Stimulated activated memory B cell treated with anti-CD40 and anti-IgM and Interleukin-4, amounts not matched to agents 10 μg/mL and 1 μg/mL and 100 μg/mL, for 72 hours (primary cell): ENCODE measurements around the gene PLEKHJ1.
"Not testable (repeated sequence)": the region's sequence is repeated elsewhere in the genome, so short reads cannot be mapped to it uniquely, and the experiment has no call there.

Source experiments
- ATAC-seq: fragments of 150-1000 bp; cut with Tn5 transposase; 2 replicates; pipeline ENCODE4 v1.10.0; 2021
- H3K27ac Mint-ChIP-seq: one replicate; pipeline ENCODE4 v1.8.0; 2022; ENCODE audit warnings: mild to moderate bottlenecking, mixed read lengths
- H3K27me3 Mint-ChIP-seq: one replicate; pipeline ENCODE4 v1.8.0; 2022; ENCODE audit warnings: mixed read lengths
- H3K36me3 Mint-ChIP-seq: one replicate; pipeline ENCODE4 v1.8.0; 2022; ENCODE audit warnings: mixed read lengths
- H3K4me1 Mint-ChIP-seq: one replicate; pipeline ENCODE4 v1.8.0; 2022; ENCODE audit warnings: mixed read lengths
- H3K4me3 Mint-ChIP-seq: one replicate; pipeline ENCODE4 v1.8.0; 2022; ENCODE audit warnings: mild to moderate bottlenecking, moderate library complexity, mixed read lengths
- H3K9me3 Mint-ChIP-seq: one replicate; pipeline ENCODE4 v1.8.0; 2022; ENCODE audit warnings: mixed read lengths

The PLEKHJ1 gene

GRCh38 chr19:2210987-2211740, 25.0 kb downstream of the PLEKHJ1 start:
- ATAC-seq: no peak
- no peaks in the 10 kb centered on the region for H3K27me3 Mint-ChIP-seq

GRCh38 chr19:2210206-2210605, 25.9 kb downstream of the PLEKHJ1 start:
- Mint-ChIP-seq H3K4me1 (peaks cover 17% of the 10 kb centered on the region), H3K4me3 (no peak overlapping the region), H3K9me3 (no peaks in the 10 kb centered on the region)

More at GRCh38 chr19:2210987-2211740, 25.0 kb downstream of the PLEKHJ1 start:
- peak overlapping the region; percentile 47 for H3K27ac Mint-ChIP-seq
- peaks cover 61% of the 10 kb centered on the region for H3K36me3 Mint-ChIP-seq
- H3K9me3 Mint-ChIP-seq: no peaks in the 10 kb centered on the region
- H3K4me3 Mint-ChIP-seq: no peak overlapping the region
- peaks cover 27% of the 10 kb centered on the region for H3K4me1 Mint-ChIP-seq

GRCh38 chr19:2209408-2209807, 26.7 kb downstream of the PLEKHJ1 start:
- Mint-ChIP-seq H3K4me1 (peaks cover 9% of the 10 kb centered on the region), H3K9me3 (no peaks in the 10 kb centered on the region), H3K36me3 (peaks cover 62% of the 10 kb centered on the region), H3K27ac (no peak overlapping the region), H3K27me3 (no peaks in the 10 kb centered on the region), H3K4me3 (no peak overlapping the region)
- ATAC-seq: no peak

More at GRCh38 chr19:2210206-2210605, 25.9 kb downstream of the PLEKHJ1 start:
- no peak for ATAC-seq
- H3K27me3 Mint-ChIP-seq: no peaks in the 10 kb centered on the region
- peaks cover 58% of the 10 kb centered on the region for H3K36me3 Mint-ChIP-seq
- H3K27ac Mint-ChIP-seq: no peak overlapping the region

GRCh38 chr19:2208975-2209374, 27.2 kb downstream of the PLEKHJ1 start:
- H3K36me3 Mint-ChIP-seq: peaks cover 66% of the 10 kb centered on the region
- ATAC-seq: no peak
- peak overlapping the region; percentile 57 for H3K27ac Mint-ChIP-seq

GRCh38 chr19:2207991-2208860, 27.9 kb downstream of the PLEKHJ1 start:
- Mint-ChIP-seq H3K27me3 (no peaks in the 10 kb centered on the region), H3K9me3 (no peaks in the 10 kb centered on the region), H3K36me3 (peaks cover 65% of the 10 kb centered on the region), H3K27ac (peak overlapping the region; percentile 57), H3K4me1 (peaks cover 9% of the 10 kb centered on the region), H3K4me3 (no peak overlapping the region)
- ATAC-seq: peak; percentile 79

More at GRCh38 chr19:2208975-2209374, 27.2 kb downstream of the PLEKHJ1 start:
- Mint-ChIP-seq H3K9me3 (no peaks in the 10 kb centered on the region), H3K4me1 (peaks cover 13% of the 10 kb centered on the region), H3K27me3 (no peaks in the 10 kb centered on the region), H3K4me3 (no peak overlapping the region)

GRCh38 chr19:2207008-2207407, 29.1 kb downstream of the PLEKHJ1 start:
- Mint-ChIP-seq H3K4me3 (no peak overlapping the region), H3K9me3 (no peaks in the 10 kb centered on the region), H3K27me3 (no peaks in the 10 kb centered on the region), H3K4me1 (peaks cover 7% of the 10 kb centered on the region), H3K36me3 (peaks cover 59% of the 10 kb centered on the region), H3K27ac (no peak overlapping the region)
- no peak for ATAC-seq

DNA sequence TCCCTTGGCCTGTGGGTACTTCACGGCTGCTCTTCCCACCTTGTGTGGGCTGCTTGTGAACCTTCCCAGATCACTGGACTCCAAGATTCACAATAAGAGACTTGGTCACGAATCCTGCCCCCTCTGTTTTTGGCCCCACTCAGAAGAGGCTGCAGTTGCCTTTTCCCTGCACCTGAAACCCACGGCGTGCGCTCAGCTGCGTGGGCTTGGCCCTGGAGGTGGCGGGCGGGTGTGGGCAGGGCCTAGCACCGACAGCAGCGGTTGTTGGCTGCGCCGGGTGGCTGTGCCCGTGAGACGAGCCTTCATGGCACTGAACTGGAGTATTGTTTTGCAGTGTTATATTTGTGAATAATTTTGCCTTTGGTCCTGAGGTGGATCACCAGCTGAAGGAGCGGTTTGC, 33.8 kb downstream of the PLEKHJ1 start:
- Mint-ChIP-seq H3K4me1 (peaks cover 28% of the 10 kb centered on the region), H3K27me3 (no peaks in the 10 kb centered on the region), H3K36me3 (peaks cover 58% of the 10 kb centered on the region), H3K27ac (no peak overlapping the region), H3K4me3 (no peak overlapping the region), H3K9me3 (no peaks in the 10 kb centered on the region)
- ATAC-seq: no peak

GRCh38 chr19:2201473-2202148, 34.5 kb downstream of the PLEKHJ1 start:
- no peaks in the 10 kb centered on the region for H3K27me3 Mint-ChIP-seq
- ATAC-seq: no peak
- no peak overlapping the region for H3K27ac Mint-ChIP-seq
- H3K36me3 Mint-ChIP-seq: peaks cover 61% of the 10 kb centered on the region
- peaks cover 35% of the 10 kb centered on the region for H3K4me1 Mint-ChIP-seq
- no peak overlapping the region for H3K4me3 Mint-ChIP-seq
- no peaks in the 10 kb centered on the region for H3K9me3 Mint-ChIP-seq

GRCh38 chr19:2200624-2201294, 35.4 kb downstream of the PLEKHJ1 start:
- Mint-ChIP-seq H3K4me1 (peaks cover 37% of the 10 kb centered on the region), H3K36me3 (peaks cover 61% of the 10 kb centered on the region)
- ATAC-seq, H3K27me3 Mint-ChIP-seq, H3K4me3 Mint-ChIP-seq, H3K9me3 Mint-ChIP-seq, H3K27ac Mint-ChIP-seq: not testable (repeated sequence)

- Mint-ChIP-seq H3K4me3 (no peak overlapping the region), H3K27ac (no peak overlapping the region), H3K36me3 (peaks cover 61% of the 10 kb centered on the region), H3K27me3 (no peaks in the 10 kb centered on the region), H3K4me1 (peaks cover 37% of the 10 kb centered on the region), H3K9me3 (no peaks in the 10 kb centered on the region)
- no peak for ATAC-seq
These were observed 36.1 kb downstream of the PLEKHJ1 start for GRCh38 chr19:2199861-2200623.

DNA sequence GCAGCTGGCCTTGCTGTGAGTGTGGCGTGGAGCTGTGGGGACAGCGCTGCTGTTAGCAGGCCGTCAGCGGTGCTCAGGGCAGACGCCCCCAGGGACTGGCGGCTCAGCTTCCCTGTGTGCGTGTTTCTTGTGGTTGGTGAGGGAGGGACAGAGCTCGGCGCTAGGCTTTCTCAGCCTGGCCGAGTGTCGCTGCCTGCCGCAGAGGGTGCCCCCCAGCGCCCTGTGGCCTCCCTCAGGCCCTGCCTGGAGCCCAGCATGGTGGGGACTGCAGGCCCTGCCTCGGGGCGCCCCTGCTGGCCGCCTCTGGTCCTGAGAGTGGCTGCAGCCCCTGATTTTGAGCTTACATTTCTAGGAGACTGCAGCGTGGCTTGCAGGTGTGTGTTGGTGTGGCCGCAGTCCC, 36.9 kb downstream of the PLEKHJ1 start:
- ATAC-seq: no peak
- H3K36me3 Mint-ChIP-seq: peaks cover 60% of the 10 kb centered on the region
- H3K27ac Mint-ChIP-seq: no peak overlapping the region
- H3K4me3 Mint-ChIP-seq: no peak overlapping the region
- H3K27me3 Mint-ChIP-seq: no peaks in the 10 kb centered on the region
- H3K4me1 Mint-ChIP-seq: peaks cover 35% of the 10 kb centered on the region
- H3K9me3 Mint-ChIP-seq: no peaks in the 10 kb centered on the region

- Mint-ChIP-seq H3K27ac (no peak overlapping the region), H3K36me3 (peaks cover 60% of the 10 kb centered on the region), H3K27me3 (no peaks in the 10 kb centered on the region)
These were observed 37.8 kb downstream of the PLEKHJ1 start for GRCh38 chr19:2198317-2198716.

DNA sequence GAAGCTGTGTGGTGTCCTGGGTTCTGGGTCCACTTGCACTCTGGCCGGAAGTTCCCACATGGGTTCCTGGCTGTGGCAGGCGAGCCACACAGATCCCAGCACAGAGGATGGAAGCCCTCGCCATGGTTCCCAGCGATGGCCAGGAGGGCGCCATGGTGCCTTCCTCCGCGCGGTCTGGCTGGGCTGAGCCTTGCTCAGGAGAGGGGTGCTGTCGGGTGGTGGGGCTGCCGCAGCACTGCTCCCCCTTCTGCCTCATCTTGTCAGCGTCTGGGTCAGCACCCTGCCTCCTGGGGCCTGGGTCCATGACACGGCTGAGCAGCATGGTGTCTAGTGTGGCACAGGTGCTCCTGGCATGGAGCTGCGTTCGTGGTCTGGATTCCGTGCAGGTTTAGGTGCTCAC, 38.9 kb downstream of the PLEKHJ1 start:
- Mint-ChIP-seq H3K36me3 (peaks cover 66% of the 10 kb centered on the region), H3K4me1 (peaks cover 30% of the 10 kb centered on the region), H3K27ac (no peak overlapping the region), H3K9me3 (no peaks in the 10 kb centered on the region), H3K4me3 (no peak overlapping the region), H3K27me3 (no peaks in the 10 kb centered on the region)
- ATAC-seq: no peak

More at GRCh38 chr19:2198317-2198716, 37.8 kb downstream of the PLEKHJ1 start:
- no peak overlapping the region for H3K4me3 Mint-ChIP-seq
- H3K9me3 Mint-ChIP-seq: no peaks in the 10 kb centered on the region
- no peak for ATAC-seq
- H3K4me1 Mint-ChIP-seq: peaks cover 30% of the 10 kb centered on the region

- Mint-ChIP-seq H3K27ac (no peak overlapping the region), H3K4me1 (peaks cover 22% of the 10 kb centered on the region), H3K9me3 (no peaks in the 10 kb centered on the region), H3K36me3 (peaks cover 64% of the 10 kb centered on the region), H3K27me3 (no peaks in the 10 kb centered on the region), H3K4me3 (no peak overlapping the region)
- no peak for ATAC-seq
These were observed 40.2 kb downstream of the PLEKHJ1 start for GRCh38 chr19:2195914-2196313.
